ENCODE data around the gene SLC12A6.
"Not testable (repeated sequence)": the region's sequence is repeated elsewhere in the genome, so short reads cannot be mapped to it uniquely, and the experiment has no call there.

SLC12A6 gene

GRCh38 chr15:34355241-34355640 lies 17.7 kb upstream of the SLC12A6 start:
- DNase-seq, result no peak

DNA sequence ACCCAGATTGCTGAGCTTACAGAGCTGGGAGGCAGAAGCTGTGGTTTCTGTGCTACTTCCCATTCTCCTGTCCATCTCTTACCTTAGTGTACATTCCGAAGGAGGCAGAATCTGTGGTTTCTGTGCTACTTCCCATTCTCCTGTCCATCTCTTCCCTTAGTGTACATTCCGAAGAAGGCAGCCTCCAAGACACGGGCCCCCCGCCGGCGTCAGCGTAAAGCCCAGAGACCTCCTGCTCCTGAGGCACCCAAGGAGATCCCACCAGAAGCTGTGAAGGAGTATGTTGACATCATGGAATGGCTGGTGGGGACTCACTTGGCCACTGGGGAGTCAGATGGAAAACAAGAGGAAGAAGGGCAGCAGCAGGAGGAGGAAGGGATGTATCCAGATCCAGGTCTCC lies 16.7 kb upstream of the SLC12A6 start:
- DNase-seq, result no peak

DNA sequence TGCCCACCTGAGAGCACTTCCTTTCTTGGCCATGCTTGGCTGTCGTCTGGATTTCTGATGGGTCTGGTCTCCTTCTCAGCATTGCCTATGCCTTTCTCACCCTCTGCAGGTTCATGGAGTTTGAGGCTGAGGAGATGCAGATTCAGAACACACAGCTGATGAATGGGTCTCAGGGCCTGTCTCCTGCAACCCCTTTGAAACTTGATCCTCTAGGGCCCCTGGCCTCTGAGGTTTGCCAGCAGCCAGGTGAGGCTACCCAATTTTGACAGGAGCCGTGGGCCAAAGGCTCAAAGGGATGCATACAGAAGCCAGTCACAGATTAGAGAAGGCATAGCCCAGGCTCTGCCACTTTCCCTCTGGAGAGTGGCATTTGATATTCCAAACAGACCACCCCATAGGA lies 16.0 kb upstream of the SLC12A6 start:
- no peak for DNase-seq

DNA sequence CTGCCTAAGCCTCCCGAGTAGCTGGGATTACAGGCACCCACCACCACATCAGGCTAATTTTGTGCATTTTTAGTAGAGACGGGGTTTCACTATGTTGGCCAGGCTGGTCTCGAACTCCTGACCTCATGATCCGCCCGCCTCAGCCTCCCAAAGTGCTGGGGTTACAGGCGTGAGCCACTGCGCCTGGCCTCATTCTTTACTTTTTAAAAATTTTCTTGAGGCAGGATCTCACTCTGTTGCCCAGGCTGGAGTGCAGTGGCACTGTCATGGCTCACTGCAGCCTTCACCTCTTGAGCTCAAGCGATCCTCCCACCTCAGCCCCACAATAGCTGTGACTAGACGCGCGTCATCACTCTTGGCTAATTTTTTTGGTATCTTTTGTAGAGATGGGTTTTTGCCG lies 15.4 kb upstream of the SLC12A6 start:
- not testable (repeated sequence) for DNase-seq

- no peak for DNase-seq
Observed at GRCh38 chr15:34349769-34350168, 12.2 kb upstream of the SLC12A6 start.

DNA sequence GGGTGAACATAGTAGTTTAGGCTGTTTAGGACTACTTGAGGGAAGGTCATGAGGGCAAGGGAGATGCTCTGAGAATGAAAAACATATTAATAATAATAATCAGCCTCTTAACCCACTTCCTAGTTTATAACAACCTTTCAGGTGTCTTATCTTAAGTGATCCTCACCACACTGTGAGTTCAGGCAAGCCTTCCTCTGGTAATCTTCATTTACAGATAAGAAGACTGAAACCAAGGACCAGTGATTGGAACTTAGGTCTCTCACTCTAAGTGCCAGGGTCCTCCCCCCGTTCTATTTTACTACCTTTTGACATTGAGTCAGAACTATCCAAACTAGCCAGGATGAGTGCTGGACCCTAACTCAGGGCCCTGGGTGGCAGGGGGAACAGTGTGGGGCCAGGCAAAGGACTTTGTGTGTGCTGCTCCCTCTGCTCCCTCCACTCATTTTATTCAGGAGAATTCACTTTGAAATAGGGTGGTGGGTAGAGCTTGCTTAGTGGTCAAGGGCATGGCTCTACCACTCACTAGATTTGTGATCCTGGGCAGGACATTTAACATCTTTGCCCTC lies 11.2 kb upstream of the SLC12A6 start:
- no peak for DNase-seq

GRCh38 chr15:34347951-34348638 lies 10.5 kb upstream of the SLC12A6 start:
- no peak for DNase-seq

DNA sequence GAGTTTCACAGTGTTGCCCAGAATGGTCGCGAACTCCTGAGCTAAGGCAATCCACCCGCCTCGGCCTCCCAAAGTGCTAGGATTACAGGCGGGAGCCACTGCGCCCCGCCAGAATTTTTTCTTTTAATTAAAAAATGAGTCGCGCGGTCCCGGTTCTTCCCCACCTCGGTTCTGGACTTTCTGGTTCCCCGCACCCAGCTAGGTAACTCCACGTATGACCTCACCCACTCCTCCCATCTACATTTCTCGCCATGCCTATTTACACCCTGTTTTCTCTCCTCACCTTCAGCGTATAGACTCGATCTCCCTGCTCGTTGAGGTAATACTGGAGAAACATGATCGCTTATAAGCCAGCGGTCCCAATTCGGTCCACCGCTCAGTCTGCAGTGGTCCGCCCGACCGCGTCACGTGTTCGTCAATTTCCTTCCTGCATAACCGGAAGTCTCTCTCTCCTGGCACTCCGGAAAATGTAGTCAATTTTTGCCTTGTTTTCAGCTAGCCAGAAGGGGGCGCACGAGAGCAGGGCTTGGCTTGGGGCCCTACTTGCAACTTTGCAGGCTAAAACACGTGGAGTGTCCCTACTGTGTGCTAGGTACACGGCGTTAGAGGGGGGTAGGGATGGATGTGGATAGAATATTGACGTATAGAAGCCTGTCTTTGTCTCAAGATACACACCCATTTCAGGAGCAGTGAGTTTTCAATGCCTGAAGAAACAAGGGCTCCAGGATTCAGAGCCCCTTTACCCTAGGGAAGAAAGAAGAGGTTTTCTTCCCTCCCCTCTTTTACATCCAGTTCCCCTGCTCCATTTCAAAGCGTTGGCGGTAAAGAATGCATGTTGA lies 5.4 kb upstream of the SLC12A6 start, which contains the start of the genes NOP10 and NUTM1:
Gene NOP10 (minus strand): TSS at position 400 of the 839 bp plus-strand sequence. CDS start 63 bp downstream, at position 337.
Gene NUTM1 (plus strand): TSS at position 579 of the 839 bp plus-strand sequence. CDS start 382 bp downstream, outside the sequence.
- DNase-seq, result peak; percentile 94

- peak; percentile 45 for DNase-seq
Observed at GRCh38 chr15:34342213-34342736, 4.7 kb upstream of the SLC12A6 start.

GRCh38 chr15:34341381-34342212 lies 4.0 kb upstream of the SLC12A6 start:
- no peak for DNase-seq

DNA sequence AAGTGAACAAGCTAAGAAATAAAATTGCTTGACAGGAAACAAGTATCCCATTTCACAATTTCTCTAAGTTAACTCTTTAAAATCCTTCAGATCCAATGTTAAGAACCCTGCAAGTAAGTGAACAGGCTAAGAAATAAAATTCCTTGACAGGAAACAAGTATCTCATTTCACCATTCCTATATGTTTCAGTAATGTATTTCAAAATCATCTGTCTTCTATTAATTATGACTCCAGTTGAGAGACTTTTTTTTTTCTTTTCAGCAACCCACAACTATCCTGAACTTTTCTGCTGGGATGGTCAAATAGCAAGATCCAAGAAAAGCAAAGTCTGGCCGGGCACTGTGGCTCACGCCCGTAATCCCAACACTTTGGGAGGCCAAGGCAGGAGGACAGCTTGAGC lies 2.4 kb upstream of the SLC12A6 start:
- DNase-seq, result no peak

- no peak for DNase-seq
Observed at GRCh38 chr15:34338347-34338746, 766 bp upstream of the SLC12A6 start.

- peak; percentile 71 for DNase-seq
Observed at GRCh38 chr15:34336991-34337556, 507 bp downstream of the SLC12A6 start.

GRCh38 chr15:34336231-34336990 lies 1.2 kb downstream of the SLC12A6 start:
- DNase-seq, result peak; percentile 81

GRCh38 chr15:34335176-34336032 lies 2.2 kb downstream of the SLC12A6 start:
- DNase-seq, result peak; percentile 72

GRCh38 chr15:34334672-34335071 lies 2.9 kb downstream of the SLC12A6 start:
- peak; percentile 48 for DNase-seq

DNA sequence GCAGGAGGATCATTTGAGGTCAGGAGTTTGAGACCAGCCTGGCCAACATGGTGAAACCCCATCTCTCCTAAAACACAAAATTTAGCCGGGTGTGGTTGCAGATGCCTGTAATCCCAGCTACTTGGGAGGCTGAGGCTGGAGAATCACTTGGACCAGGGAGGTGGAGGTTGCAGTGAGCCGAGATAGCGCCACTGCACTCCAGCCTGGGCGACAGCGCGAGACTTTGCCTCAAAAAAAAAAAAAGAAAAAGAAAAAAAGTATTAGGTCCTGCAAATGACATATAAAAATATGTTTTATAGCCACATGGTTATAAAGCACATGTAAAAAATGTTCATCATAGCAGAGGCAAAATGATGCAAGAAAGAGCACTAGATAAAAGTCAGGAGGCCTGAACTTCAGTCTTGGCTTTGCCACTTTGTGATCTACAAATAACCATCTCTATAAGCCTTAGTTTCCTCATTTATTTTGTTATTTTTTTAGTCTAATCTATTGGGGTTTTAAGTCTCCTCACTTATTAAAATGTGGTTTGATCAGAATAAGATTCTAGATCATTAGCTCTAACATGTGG lies 4.9 kb downstream of the SLC12A6 start:
- DNase-seq, result peak; percentile 59

DNA sequence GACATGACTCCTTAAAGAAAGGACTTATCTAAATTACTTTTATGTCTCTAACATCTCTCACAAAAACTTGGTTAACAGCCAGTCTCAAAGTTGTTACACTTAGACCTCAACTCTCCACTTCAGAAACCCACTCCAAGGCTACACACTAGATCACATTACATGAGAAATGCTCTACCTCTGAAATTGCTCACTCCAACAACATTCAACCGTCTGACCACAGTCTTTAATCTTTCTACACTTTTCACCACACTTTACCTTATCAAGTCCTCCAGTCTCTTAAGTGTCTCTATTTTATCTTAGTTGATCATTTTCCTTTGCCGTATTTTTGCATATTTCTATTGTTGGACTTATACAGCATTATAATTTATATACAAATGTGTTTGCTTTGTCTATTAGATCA lies 5.8 kb downstream of the SLC12A6 start:
- DNase-seq, result peak; percentile 92

GRCh38 chr15:34330279-34330678 lies 7.3 kb downstream of the SLC12A6 start:
- DNase-seq, result no peak

DNA sequence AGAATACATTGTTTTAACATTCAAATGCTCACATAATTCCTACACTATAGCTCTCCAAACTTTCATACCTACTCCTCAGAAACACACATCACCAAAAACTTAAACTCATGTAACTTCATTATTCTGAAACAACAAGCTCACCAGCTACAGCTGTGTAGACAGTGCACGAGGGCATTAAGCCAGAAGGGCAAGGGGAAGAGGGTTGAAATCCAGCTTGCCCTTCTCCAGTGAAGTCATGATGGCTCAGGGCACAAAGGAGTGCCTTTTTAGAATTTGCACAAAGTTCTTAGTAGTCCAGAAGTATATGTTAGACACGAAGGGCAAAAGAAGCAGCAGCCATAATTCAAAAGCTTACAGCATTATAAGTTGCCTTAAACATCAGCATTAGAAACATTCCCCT lies 8.6 kb downstream of the SLC12A6 start:
- no peak for DNase-seq

All from OCI-M1 (cell line).